T-helper 2 cell treated with Interferon-gamma antibody and Interleukin-4, amounts not matched to agents 100 ng/mL and 5 ng/mL, for 36 hours (primary cell): ENCODE data around the gene OR10H2. TPM values are rescaled to one million over a fixed set of nuclear protein-coding genes. Genes with fewer than 3 reads are reported as not detected.
"Not testable (repeated sequence)": the region's sequence is repeated elsewhere in the genome, so short reads cannot be mapped to it uniquely, and the experiment has no call there.

Experiments used
- intact Hi-C: fragments of 100-400 bp; cut with micrococcal nuclease; formaldehyde crosslinking; loops from one replicate; pipeline ENCODE4 v1.15.1; 2023
- total RNA-seq: library from RNA; stranded (reverse); gene quantifications from 2 replicates; pipeline ENCODE4 v1.2.3, GENCODE V29; 2022

Gene OR10H2
- total RNA-seq, 1 donor from 2014 or later = not detected

DNA sequence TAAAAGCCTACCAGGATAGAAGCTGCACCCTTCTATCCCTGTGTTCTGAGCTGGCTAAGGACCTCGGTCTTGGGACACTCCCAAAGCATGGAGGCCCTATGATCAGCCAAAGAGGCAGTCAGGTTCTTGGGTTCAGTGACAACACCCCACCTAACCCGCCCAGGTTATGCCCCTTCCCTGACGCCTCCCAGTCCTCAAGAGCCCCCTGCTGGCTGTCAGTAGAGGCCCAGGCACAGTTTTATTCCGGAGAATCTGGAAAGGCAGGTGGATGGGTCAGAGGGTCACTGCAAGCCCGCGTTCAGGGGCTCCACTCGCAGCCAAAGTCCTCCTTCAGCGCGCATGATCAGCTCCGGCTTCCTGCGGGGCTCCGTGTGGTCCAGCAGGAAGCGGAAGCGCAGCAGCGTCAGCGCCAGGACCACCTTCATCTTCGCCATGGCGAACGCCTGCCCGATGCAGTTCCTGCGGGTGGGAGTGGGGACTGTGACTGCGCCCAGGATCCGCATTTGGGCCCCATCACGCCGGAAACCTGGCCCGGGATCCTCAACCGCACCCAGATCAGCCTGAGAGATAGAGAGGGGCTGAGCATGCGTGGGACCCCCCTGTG, 32.2 kb downstream of the OR10H2 start:
- intact Hi-C loops = no loop called here

DNA sequence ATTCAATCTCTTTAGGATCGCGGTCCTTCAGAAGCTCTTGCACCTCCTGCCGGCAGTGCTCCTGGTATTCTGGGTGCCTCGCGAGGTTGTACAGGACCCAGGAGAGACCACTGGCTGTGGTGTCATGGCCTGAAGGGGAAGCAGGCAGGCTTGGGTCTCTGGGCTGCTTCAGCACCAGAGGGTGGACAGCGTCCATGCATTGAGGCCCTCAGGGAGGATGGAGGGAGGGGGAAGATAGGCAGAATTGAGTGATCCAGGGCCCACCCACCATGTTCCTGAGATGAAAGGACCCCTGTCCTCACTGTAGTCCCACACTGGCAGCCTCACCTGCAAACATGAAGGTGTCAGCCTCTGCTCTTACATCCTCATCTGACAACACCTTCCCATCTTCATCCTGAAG, 41.8 kb downstream of the OR10H2 start:
- intact Hi-C loops = no loop called here

DNA sequence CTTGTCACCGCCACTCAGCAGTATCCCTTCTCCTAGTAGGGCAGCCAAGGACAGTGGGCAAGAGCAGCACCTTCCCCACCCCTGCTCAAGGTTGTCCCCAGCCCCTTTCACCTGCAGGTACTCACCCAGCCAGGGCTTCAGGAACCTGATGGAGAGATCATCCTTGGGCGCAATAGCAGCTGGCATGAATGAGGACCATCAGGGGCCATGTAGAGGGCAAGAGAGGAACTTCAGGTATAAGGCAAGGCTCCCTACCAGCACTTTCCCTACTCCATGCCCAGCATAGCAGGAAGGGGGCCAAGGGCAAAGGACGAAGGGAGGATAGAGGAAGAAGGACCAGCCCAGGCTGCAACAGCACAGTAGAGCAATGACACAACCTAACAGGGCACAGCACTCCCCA, 46.3 kb downstream of the OR10H2 start:
- intact Hi-C loops = not testable (repeated sequence)

DNA sequence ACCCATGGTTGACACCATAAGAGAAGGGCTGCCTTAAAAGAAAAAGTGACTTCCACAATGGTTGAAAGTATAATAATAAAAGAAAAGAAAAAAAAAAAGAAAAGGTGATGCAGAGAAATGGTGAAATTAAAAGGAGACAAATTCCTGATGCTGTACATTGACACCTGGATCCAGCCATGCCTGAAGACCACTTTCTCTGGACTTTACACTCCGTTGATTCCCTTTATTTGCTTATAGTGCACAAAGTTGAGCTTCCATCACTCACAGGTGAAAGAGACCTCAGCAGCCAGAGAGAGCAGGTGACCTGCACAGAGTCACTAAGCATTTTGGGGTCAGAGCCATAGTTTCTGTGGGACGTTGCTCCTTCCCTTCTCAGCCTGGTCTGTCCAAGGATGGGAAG, 47.4 kb downstream of the OR10H2 start:
- intact Hi-C loops = no loop called here

DNA sequence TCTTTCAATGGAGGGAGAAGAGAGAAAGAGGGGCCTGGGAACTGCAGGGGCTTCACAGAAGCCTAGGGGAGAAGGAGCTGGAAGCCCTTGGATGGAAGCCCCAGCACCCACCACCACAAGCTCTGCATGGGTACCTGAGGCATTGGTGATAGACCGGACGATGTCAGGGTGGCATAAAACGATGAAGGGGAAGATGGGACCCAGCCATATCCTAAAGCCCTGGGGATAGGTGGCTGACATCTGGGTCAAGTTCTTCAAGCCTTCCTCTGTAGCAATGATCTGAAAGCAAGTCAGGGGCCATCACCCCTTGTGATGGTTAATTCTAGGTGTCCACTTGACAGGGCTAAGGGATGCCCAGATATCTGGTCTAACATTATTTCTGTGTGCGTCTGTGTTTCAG, 48.4 kb downstream of the OR10H2 start:
- intact Hi-C loops = no loop called here

DNA sequence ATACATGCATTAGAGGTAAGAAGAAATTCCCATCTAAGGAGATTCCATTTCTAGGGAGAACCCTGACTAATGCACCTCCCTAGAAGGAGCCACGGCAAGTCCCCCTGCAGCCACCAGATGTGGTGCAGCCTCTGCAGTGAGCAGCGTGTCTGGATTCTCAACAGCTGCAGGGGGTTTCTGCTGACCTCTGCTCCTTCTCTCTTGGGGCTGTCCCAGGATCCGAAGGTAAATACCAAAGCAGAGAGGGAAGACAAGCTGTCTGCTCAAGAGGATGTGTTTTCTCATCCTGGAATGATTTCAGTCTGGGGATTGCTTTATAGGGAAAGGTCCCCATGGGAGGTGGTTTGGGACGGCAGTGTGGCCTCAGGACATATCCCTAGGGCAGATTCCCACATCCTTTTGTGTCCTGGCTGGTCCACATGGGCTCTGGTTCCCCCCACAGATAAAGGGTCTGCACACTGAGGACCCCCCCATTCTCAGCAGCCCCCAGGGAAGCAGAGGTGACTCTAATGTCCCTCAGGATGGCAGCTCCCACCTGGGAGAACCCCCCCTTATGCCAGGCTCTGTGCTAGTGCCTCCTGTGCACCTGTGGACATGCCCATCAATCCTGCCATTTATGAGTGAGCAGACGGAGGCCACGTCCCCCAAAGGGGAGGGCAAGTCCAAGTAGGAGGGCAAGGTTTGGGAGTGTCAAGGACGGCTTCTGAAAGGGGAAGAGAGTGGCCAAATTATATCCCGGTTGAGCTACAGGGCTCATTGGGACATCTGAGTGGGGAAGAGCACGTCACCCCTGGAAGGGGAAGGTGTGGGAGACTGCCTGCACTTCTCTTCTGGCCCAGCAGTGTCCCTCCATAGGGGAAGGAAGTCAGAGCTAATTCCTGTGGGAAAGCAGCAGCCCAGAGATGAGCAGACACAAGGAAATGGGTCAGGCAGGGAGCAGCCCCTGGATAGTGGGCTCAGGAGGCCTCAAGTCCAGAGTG, 49.5 kb downstream of the OR10H2 start:
- intact Hi-C loops = no loop called here

Other genes starting within 250 kb of the OR10H2 start
- gene PGLYRP2, start 248.5 kb upstream of the OR10H2 start, total RNA-seq = not detected in 2 replicates
- gene CYP4F22, start 219.5 kb upstream of the OR10H2 start, total RNA-seq = 0.34 and 0.55 TPM in 2 replicates
- not detected in 2 replicates for gene CYP4F8, start 112.8 kb upstream of the OR10H2 start, total RNA-seq
- gene CYP4F3, start 87.1 kb upstream of the OR10H2 start, total RNA-seq = 0.18 and 0.32 TPM in 2 replicates
- gene CYP4F12, start 54.9 kb upstream of the OR10H2 start, total RNA-seq = not detected in 2 replicates
- gene OR10H3, start 10.0 kb downstream of the OR10H2 start, total RNA-seq = not detected in 2 replicates
- gene OR10H5, start 59.6 kb downstream of the OR10H2 start, total RNA-seq = not detected in 2 replicates
- gene OR10H1, start 87.6 kb downstream of the OR10H2 start, total RNA-seq = not detected in 2 replicates
- not detected in 2 replicates for gene CYP4F2, start 170.1 kb downstream of the OR10H2 start, total RNA-seq
- gene CYP4F11, start 206.5 kb downstream of the OR10H2 start, total RNA-seq = not detected in 2 replicates
- not detected in 2 replicates for gene OR10H4, start 221.0 kb downstream of the OR10H2 start, total RNA-seq